Uterus (tissue), 2 donors: ENCODE measurements around the gene BBS9.

Source experiments
- POLR2A ChIP-seq, 2 donors: fragments of 450-650 bp; IDR thresholded peaks; one replicate each; pipeline ENCODE4 v1.6.1; 2016; ENCODE audit warnings: antibody characterized with exemption in 2 of 2, mild to moderate bottlenecking in 1 of 2, moderate library complexity in 1 of 2
- TF ChIP-seq, protein P1 (sequence below), 4 experiments: fragments of 200-600 bp in 2 of 4; fragments of 450-650 bp in 2 of 4; sonication (generic) in 2 of 4; IDR thresholded peaks; one replicate each; pipeline ENCODE4 v1.5.1; 2016 to 2019; ENCODE audit warnings: antibody characterized with exemption in 4 of 4, mild to moderate bottlenecking in 2 of 4, moderate library complexity in 1 of 4

DNA sequence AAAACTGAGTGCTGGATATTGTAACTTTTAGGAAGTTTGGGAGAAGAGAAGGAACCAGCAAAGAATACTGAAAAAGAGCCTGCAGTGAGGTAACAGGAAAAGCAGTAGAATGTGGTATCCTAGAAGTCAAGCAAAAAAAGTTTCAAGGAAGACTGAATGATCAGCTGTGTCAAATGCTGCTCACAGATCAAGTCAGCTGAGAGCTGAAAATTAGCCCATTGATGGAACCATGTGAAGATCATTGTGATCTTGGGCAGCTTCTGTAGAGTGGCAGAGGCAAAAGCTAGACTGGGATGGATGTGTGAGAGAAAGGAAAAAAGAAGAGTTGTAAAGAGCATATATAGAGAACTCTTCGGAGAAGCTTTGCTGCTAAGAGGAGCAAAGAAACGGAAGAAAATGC is 460.5 kb downstream of the BBS9 start:
- TF ChIP-seq, protein P1, sequence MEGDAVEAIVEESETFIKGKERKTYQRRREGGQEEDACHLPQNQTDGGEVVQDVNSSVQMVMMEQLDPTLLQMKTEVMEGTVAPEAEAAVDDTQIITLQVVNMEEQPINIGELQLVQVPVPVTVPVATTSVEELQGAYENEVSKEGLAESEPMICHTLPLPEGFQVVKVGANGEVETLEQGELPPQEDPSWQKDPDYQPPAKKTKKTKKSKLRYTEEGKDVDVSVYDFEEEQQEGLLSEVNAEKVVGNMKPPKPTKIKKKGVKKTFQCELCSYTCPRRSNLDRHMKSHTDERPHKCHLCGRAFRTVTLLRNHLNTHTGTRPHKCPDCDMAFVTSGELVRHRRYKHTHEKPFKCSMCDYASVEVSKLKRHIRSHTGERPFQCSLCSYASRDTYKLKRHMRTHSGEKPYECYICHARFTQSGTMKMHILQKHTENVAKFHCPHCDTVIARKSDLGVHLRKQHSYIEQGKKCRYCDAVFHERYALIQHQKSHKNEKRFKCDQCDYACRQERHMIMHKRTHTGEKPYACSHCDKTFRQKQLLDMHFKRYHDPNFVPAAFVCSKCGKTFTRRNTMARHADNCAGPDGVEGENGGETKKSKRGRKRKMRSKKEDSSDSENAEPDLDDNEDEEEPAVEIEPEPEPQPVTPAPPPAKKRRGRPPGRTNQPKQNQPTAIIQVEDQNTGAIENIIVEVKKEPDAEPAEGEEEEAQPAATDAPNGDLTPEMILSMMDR (IDR thresholded peaks at IDR 0.05) = no peak
- TF ChIP-seq POLR2A (IDR thresholded peaks at IDR 0.05) = no peak
